ENCODE data around the gene DNAJA4.

The DNAJA4 gene

DNA sequence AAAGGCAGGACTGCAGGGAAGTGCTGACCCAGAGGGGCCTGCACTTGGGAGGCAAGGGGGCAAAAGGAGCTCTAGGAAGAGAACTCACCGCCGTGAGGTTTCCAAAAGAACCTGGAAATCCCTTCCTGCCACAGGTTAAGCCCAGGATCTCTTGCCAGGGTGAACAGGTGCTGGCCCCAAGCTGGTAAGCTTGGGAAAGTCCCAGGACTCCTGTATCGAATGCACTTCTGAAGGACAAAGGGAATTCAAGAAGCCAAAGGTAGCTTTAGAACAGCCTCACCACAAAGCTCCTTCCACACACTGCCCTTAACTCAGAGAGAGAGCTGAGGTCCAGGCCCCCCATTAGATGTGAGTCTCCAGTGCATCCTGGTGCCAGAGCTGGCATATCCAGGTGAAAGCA is 46.9 kb downstream of the DNAJA4 start:
- no peak for TF ChIP-seq GATA2 (IDR thresholded peaks at IDR 0.05; ENCODE audit: low read depth, low read length)
- TF ChIP-seq GATA3 (IDR thresholded peaks at IDR 0.05; ENCODE audit: low read depth, low read length): no peak

DNA sequence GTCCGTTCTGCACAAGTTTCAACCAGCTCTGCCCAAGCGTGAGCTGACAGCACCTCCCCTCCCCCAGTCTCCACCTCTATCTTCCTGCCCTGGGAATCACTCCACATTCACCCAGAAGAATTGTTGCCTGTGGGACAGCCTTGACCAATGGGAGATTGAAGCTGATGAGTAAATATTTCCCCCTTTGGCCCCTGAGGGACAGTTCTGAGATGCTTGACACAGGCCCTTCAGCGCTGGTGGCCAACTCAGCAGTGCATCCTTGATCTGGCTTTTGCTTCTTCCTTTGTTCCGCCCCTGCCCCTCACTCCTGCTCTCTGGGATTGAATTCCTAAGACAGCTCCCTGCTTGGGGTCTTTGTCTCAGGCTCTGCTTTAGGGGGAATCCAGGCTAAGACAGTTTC is 48.2 kb downstream of the DNAJA4 start:
- TF ChIP-seq GATA2 (IDR thresholded peaks at IDR 0.05; ENCODE audit: low read depth, low read length) (no peak), GATA3 (IDR thresholded peaks at IDR 0.05; ENCODE audit: low read depth, low read length) (no peak)

DNA sequence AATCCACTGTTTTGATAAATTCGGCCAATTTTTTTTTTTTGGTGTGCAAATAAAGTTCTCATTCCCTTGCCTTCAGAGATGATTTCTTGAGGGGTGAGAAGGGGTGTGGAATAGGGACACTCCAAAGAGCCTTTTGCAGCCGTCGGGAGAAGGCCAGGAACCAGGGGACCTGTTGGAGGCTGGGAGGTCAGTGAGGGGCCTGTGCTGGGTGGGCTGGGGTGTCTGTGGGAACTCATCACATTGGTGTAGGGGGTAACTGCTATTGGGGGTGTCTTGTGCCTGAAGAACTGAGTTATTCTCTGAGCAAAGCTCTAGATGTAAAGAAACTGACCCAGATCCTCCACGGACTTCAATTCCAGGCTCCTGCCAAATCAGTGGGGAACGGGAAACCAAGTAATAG is 48.6 kb downstream of the DNAJA4 start:
- no peak for TF ChIP-seq GATA2 (IDR thresholded peaks at IDR 0.05; ENCODE audit: low read depth, low read length)
- no peak for TF ChIP-seq GATA3 (IDR thresholded peaks at IDR 0.05; ENCODE audit: low read depth, low read length)

DNA sequence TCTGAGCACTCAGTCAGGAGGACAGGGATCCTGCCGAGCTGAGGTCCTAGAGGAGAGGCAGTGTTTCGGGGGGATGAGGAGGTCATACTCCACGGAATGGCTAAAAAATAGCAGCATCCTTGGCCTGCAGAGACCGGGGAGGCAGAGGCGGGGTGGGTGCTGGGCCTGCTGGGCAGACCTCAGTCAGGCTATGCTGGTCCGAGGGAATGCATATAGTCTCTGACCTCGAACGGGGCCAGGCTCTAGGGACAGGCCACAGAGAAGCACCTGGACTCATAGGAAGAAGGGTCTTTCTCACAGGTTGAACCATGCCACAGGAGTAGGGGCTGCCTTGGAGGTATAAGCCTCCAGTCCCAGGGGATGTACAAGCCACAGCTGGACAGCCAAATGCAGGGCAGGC is 49.0 kb downstream of the DNAJA4 start:
- no peak for TF ChIP-seq GATA3 (IDR thresholded peaks at IDR 0.05; ENCODE audit: low read depth, low read length)
- no peak for TF ChIP-seq GATA2 (IDR thresholded peaks at IDR 0.05; ENCODE audit: low read depth, low read length)

DNA sequence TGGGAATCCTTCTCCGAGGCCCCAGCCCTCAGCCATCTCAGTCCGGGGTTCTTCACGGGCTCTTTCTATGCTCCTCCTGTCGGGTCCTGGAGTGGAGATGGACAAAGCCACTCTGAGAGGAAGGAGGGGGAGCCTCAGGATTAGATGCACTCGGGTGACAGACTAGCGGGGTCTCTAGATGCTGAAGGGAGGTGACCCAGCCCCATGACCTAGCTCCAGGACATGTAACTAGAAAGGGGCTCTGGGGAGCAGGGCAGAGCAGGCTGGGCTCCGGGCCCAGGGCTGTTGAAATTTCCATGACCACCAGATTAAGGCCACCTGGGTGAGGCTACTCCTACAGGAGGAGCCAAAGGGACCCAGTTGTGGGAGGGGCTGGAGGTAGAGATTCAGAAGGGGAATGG is 49.8 kb downstream of the DNAJA4 start:
- TF ChIP-seq GATA2 (IDR thresholded peaks at IDR 0.05; ENCODE audit: low read depth, low read length) (no peak), GATA3 (IDR thresholded peaks at IDR 0.05; ENCODE audit: low read depth, low read length) (no peak)

DNA sequence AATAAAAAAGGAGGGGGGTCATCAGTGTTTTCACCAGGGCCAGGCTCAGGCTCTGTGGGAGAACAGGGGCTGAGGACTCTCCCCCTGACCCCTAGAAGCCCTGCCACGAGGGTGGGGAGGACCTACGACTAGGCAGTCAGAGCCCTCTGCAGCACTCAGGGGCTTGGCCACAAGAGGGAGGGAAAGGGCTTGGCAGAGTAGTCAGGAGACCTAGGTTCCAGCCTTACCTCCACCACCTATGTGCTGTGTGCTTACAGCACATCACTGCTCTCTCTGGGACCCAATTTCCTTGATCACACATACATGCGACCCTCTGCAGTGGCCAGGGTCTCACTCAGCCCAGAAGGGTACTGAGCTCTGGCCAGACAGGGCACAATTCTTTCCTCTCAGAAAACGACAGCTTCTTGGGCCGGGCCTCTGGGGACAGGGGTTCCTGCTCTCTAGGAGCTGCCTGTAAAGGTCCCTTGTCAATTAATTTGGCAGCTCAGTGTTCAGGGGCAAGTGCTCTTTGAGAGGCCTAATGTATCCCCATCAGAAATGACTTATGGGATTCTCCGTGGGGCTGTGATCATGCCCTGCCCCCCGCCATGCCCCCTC is 51.4 kb downstream of the DNAJA4 start:
- no peak for TF ChIP-seq GATA3 (IDR thresholded peaks at IDR 0.05; ENCODE audit: low read depth, low read length)
- TF ChIP-seq GATA2 (IDR thresholded peaks at IDR 0.05; ENCODE audit: low read depth, low read length): no peak

DNA sequence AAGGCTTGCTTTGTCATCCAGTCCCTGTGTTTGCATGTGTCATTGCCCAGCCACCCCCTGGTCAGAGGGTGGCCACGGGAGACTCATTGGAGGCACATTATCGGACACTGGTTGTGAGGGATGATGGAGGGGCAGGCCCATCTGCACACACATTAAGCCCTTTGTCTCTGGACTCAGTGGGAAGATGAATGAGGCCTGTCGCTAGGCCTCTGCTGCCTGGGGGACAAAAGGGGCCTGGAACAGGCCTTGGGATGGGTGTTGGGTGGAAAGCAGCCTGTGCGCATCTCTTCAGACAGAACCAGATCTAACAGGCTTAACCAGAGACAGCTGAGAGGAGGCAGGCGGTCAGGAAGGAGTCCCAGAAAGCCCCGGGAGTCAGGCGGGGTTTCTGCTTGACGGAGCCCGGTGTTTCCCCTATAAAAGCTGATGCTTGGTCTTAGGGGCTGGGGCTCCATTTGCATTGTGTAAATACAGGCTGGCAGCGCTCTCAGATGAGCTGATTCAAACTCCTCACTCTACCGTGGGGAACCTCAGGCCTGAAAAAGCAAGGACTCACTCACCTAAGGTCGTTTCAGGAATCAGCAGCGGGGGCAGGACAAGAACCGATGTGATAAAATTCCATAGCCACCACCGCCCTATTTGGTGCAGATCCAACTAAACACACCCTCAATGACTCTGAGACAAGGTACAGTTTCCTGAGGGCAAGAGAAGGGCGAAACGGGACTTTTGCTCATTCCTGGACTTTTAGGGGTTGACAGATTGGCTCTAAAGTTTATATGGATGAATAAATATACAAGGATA is 52.1 kb downstream of the DNAJA4 start:
- TF ChIP-seq GATA3 (IDR thresholded peaks at IDR 0.05; ENCODE audit: low read depth, low read length) (no peak), GATA2 (IDR thresholded peaks at IDR 0.05; ENCODE audit: low read depth, low read length) (no peak)

DNA sequence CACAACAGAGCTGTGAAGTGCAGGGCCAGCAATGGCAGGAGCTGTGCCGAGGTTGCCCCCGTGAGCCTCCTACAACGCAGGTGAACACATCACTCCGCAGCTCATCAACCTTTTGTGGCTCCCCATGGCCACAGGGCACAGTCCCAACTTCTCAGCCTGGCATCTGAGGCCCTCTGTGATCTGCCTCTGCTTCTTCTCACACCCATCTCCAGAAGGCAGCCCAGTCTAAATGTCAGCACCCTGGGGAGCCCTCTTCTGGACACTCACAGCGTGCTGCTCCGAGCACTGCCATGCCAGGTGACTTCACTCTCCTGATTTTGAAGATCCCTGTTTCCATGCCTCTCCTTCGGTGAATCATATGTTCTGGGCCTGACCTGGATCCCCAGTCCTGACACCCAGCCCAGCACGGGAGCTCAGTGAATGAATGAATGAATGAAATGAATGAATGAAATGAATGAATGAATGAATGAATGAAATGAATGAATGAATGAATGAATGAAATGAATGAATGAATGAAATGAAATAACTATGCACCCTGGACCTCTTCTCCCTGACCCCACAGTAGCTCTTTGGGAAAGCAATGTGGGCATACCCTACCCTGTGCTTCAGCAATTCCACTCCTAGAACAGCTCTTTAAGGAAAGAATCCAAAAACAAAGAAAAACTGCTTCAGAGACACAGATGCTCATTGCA is 52.9 kb downstream of the DNAJA4 start:
- TF ChIP-seq GATA3 (IDR thresholded peaks at IDR 0.05; ENCODE audit: low read depth, low read length) (no peak), GATA2 (IDR thresholded peaks at IDR 0.05; ENCODE audit: low read depth, low read length) (no peak)

DNA sequence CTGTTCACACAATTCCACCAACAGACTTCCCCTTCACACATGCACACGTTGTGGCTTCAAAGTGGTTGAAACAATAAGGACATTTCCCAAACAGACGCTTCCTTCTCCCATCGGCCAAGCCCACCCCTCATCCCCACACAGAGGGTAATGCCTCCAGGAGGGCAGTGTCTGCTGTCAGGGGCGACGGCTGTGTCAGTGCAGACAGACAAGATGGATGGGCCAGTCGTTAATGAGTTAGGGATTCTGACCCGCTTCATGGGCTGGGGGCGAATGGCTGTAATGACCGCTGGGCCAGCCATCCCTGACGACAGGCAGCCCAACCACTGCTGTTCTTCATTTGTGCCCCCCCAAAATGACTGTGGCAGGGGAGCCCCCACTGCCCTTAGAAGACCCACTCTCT is 55.2 kb downstream of the DNAJA4 start:
- no peak for TF ChIP-seq GATA2 (IDR thresholded peaks at IDR 0.05; ENCODE audit: low read depth, low read length)
- TF ChIP-seq GATA3 (IDR thresholded peaks at IDR 0.05; ENCODE audit: low read depth, low read length): no peak

DNA sequence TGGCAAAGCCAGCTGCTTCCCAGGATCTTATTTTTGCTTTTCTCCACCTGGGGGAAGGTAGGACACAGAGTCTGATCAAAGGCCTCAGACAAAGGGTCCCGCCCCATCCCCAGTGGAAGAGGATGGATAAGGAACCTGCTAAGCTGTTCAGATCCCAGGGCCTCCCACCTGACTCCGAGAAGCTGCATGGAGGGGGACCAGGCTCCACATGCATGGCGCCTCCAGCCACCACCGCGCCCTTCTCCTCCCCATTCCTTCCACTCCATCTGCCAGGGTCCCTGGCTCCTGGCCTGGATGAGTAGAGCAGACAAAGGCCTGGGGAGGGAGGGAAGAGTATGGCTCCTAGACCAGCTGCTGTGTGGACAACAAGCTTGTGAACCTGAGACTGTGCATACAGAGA is 55.8 kb downstream of the DNAJA4 start:
- no peak for TF ChIP-seq GATA3 (IDR thresholded peaks at IDR 0.05; ENCODE audit: low read depth, low read length)

DNA sequence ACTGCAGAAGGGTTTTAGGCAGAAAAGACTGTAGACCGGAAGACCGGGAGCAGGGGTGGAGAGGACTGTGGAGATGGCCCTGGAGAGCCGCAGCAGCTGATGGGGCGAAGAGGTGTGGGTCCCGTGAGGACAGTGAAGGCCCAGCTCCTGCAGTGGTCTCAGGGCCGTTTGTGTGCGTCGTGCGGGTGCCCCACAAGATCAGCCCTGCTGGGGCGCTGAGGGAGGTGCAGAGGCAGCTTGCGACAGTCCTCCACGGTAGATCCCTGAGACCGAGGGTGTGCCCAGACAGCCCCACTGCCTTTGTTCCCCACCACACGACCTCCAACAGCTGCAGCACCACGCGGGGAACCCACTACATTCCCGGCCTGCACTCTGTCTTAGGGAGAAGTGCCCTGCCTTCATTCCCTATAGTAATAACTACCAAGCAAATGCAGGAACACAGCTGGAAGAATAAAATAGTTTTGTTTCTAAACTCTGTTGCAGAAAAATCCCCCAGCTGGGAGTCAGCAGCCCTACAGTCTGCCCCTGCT is 56.7 kb downstream of the DNAJA4 start:
- no peak for TF ChIP-seq GATA2 (IDR thresholded peaks at IDR 0.05; ENCODE audit: low read depth, low read length)
- no peak for TF ChIP-seq GATA3 (IDR thresholded peaks at IDR 0.05; ENCODE audit: low read depth, low read length)

DNA sequence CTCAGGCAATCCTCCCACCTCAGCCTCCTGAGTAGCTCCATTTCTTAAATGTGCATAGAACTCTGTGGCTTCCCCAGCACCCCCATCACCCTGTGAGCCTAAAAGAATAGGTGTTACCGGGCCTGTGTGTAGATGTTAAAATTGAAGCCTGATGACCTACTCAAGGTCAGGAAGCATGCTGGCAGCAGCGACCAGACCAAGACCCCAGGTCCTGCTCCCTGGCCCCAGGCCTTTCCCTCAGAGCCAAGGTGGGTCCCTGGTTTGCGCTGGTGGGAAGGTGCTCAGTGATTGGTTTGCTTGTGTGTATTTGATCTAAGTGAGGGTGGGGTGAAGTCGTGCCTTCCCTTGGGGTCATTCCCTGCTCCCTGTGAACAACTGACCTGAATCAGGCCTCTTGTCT is 57.4 kb downstream of the DNAJA4 start:
- TF ChIP-seq GATA2 (IDR thresholded peaks at IDR 0.05; ENCODE audit: low read depth, low read length): no peak
- TF ChIP-seq GATA3 (IDR thresholded peaks at IDR 0.05; ENCODE audit: low read depth, low read length): no peak

DNA sequence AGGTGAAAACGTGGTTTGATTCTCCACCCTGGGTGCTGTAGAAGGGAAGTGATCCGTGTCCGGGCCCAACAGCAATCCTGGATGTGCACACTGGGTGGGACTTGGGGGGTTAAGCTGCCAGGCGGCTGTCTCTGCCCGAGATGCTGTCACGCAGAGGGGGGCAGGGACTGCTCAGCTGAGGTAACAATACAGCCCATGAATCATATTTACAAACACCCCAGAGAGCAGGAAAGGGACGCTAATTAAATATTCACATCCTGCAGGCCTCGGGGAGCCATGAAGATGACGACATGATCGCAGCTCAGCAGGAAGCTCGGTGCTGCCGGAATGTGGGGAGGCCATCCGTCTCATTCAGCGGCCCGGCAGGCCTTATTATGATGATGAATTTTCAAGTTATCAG is 57.9 kb downstream of the DNAJA4 start:
- TF ChIP-seq GATA3 (IDR thresholded peaks at IDR 0.05; ENCODE audit: low read depth, low read length) (no peak), GATA2 (IDR thresholded peaks at IDR 0.05; ENCODE audit: low read depth, low read length) (no peak)

DNA sequence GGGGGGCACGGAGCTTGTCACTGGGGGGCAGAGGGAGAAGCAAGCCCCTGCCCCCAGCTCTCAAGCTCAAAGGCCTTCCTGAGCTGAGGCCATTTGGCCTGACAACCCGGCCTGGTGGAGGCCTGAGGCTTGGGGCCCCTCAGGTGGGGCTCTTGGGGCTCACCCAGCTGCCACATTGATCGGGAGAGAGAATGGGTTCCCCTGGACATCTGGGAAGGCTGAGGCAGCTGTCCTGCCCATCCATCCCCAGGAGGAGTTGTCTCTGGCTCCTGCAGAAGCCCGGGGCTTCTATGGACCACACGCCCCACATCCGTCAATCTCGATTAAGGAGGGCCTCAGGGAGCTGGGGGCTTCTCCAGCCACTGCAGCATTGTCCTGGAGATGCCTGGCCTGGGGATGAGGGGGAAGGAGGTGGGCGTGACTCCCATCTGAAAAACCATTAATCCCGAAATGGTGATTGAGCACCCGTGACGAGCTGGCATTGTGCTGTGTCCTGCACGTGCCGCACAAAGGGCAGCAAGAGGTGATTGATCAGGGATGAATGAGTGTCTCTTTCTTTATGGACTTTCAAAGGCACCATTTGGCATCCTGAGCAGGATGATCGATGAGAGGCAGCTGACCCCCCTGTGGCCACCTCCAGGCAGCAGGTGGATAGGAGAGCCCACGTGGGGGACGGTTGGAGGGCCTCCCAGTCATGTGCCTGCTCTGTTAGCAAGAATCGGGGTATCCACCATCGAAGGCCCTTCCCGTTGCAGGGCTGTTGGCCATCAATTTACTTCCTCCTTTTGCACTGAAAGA is 58.6 kb downstream of the DNAJA4 start:
- no peak for TF ChIP-seq GATA2 (IDR thresholded peaks at IDR 0.05; ENCODE audit: low read depth, low read length)
- TF ChIP-seq GATA3 (IDR thresholded peaks at IDR 0.05; ENCODE audit: low read depth, low read length): no peak
